ENCODE data around the gene CLIP3. TPM values are rescaled to one million over a fixed set of nuclear protein-coding genes. Genes with fewer than 3 reads are reported as not detected.

Gene CLIP3
- polyA plus RNA-seq, 1 donor (not counting 4 experiments of a cell fraction or from before 2014, with no cell fraction given), result 0.38 TPM

GRCh38 chr19:35966771-35967170 is 65.9 kb downstream of the CLIP3 start:
- TF ChIP-seq CTCF (optimal IDR thresholded peaks at IDR 0.05 in 1 of 3, IDR thresholded peaks at IDR 0.05 in 1 of 3, conservative IDR thresholded peaks at IDR 0.05 in 1 of 3; ENCODE audit: extremely low read depth in 1 of 3, insufficient read depth in 2 of 3, low read length in 3 of 3) (no peak), EZH2 (IDR thresholded peaks at IDR 0.05; ENCODE audit: low read length) (no peak)
- FAIRE-seq, result no peak
- dilution Hi-C loops (cut with MboI; ENCODE audit: extremely low pct_ligation_motif_present, low sequenced_read_pairs), result no loop called here

More at GRCh38 chr19:35966771-35967170, 65.9 kb downstream of the CLIP3 start:
- H3K9me1 ChIP-seq (ENCODE audit: control insufficient read depth, extremely low read depth, insufficient read depth, low read length), result no peaks in the 10 kb centered on the region
- no peak overlapping the region for H2AFZ ChIP-seq (ENCODE audit: control insufficient read depth, low read length)
- H3K4me3 ChIP-seq (ENCODE audit: control insufficient read depth in 2 of 3, extremely low read depth in 1 of 3, insufficient read depth in 2 of 3, low read depth in 1 of 3, low read length in 3 of 3), result no peak overlapping the region
- no peak overlapping the region for H3K4me2 ChIP-seq (ENCODE audit: control insufficient read depth, extremely low read depth, insufficient read depth, low read depth, low read length)
- no peaks in the 10 kb centered on the region for H3K4me1 ChIP-seq (ENCODE audit: control insufficient read depth, extremely low read depth, insufficient read depth, low read length)
- no peaks in the 10 kb centered on the region for H3K36me3 ChIP-seq (ENCODE audit: control insufficient read depth in 2 of 2, extremely low read depth in 1 of 2, insufficient read depth in 2 of 2, low read length in 2 of 2)
- no peak for DNase-seq (ENCODE audit: low read depth, low spot score)
- no peaks in the 10 kb centered on the region for H3K79me2 ChIP-seq (ENCODE audit: control insufficient read depth, insufficient read depth, low read length)
- no peak overlapping the region for H3K27ac ChIP-seq (ENCODE audit: control insufficient read depth, insufficient read depth, low read length)
- no peaks in the 10 kb centered on the region for H4K20me1 ChIP-seq (ENCODE audit: control insufficient read depth, extremely low read depth, insufficient read depth, low read length)
- no peak overlapping the region for H3K9ac ChIP-seq (ENCODE audit: control insufficient read depth, extremely low read depth, insufficient read depth, low read length)
- H3K9me3 ChIP-seq (ENCODE audit: control insufficient read depth, low read depth, low read length), result no peaks in the 10 kb centered on the region
- no peaks in the 10 kb centered on the region for H3K27me3 ChIP-seq (ENCODE audit: control insufficient read depth, extremely low read depth, insufficient read depth, low read length)

Other genes starting within 250 kb of the CLIP3 start
- gene PRODH2, start 220.0 kb downstream of the CLIP3 start, polyA plus RNA-seq, result not detected in 3 replicates
- not detected in 3 replicates for gene NPHS1, start 180.4 kb downstream of the CLIP3 start, polyA plus RNA-seq
- 0.02 TPM in 1 of 3 replicates, not detected in the others for gene KIRREL2, start 176.0 kb downstream of the CLIP3 start, polyA plus RNA-seq
- gene APLP1, start 164.3 kb downstream of the CLIP3 start, polyA plus RNA-seq, result 0.50 to 0.95 TPM (median 0.66 TPM) in 3 replicates
- gene NFKBID, start 132.3 kb downstream of the CLIP3 start, polyA plus RNA-seq, result 3.9 to 6.0 TPM (median 5.0 TPM) in 3 replicates
- 0.19 to 0.30 TPM (median 0.25 TPM) in 3 replicates for gene HCST, start 130.3 kb downstream of the CLIP3 start, polyA plus RNA-seq
- not detected in 3 replicates for gene TYROBP, start 124.6 kb downstream of the CLIP3 start, polyA plus RNA-seq
- 0.73 to 6.1 TPM (median 0.90 TPM) in 3 replicates for gene LRFN3, start 96.5 kb downstream of the CLIP3 start, polyA plus RNA-seq
- gene SDHAF1, start 37.7 kb downstream of the CLIP3 start, polyA plus RNA-seq, result 7.3 to 11.9 TPM (median 8.0 TPM) in 3 replicates
- gene SYNE4, start 24.1 kb downstream of the CLIP3 start, polyA plus RNA-seq, result 0.19 to 0.72 TPM (median 0.28 TPM) in 3 replicates
- 27.8 to 37.1 TPM (median 36.7 TPM) in 3 replicates for gene ALKBH6, start 18.7 kb downstream of the CLIP3 start, polyA plus RNA-seq
- 1.4 to 3.6 TPM (median 1.8 TPM) in 3 replicates for gene THAP8, start 21.4 kb upstream of the CLIP3 start, polyA plus RNA-seq
- 0.98 to 3.7 TPM (median 2.3 TPM) in 3 replicates for gene WDR62, start 22.0 kb upstream of the CLIP3 start, polyA plus RNA-seq
- not detected in 3 replicates for gene OVOL3, start 78.3 kb upstream of the CLIP3 start, polyA plus RNA-seq
- gene POLR2I, start 82.0 kb upstream of the CLIP3 start, polyA plus RNA-seq, result 31.3 to 63.2 TPM (median 34.3 TPM) in 3 replicates
- gene TBCB, start 82.6 kb upstream of the CLIP3 start, polyA plus RNA-seq, result 179 to 193 TPM (median 183 TPM) in 3 replicates
- 778 to 884 TPM (median 832 TPM) in 3 replicates for gene CAPNS1, start 107.2 kb upstream of the CLIP3 start, polyA plus RNA-seq
- 1.6 to 7.1 TPM (median 2.6 TPM) in 3 replicates for gene COX7A1, start 119.6 kb upstream of the CLIP3 start, polyA plus RNA-seq
- gene ZNF565, start 181.8 kb upstream of the CLIP3 start, polyA plus RNA-seq, result 2.0 to 3.5 TPM (median 2.3 TPM) in 3 replicates
- 45.5 to 82.6 TPM (median 67.3 TPM) in 3 replicates for gene ZNF146, start 182.2 kb upstream of the CLIP3 start, polyA plus RNA-seq

Measured in keratinocyte (primary cell).